Astrocyte (in vitro differentiated cells and primary cell): ENCODE measurements around the gene AQP1. TPM values are rescaled to one million over a fixed set of nuclear protein-coding genes. Genes with fewer than 3 reads are reported as not detected.

ENCODE experiments used
- DNase-seq: peaks from one replicate; pipeline ENCODE4 v3.0.0-alpha.2; 2010; ENCODE audit warnings: low read depth
- FAIRE-seq: peaks from 2 replicates; lab custom pipeline; 2011; peaks lifted over from hg19 to GRCh38; lab: Jason Lieb, UNC
- H2AFZ ChIP-seq: 2 replicates; pipeline ENCODE4 v1.6.0; 2012; ENCODE audit warnings: low read depth, low read length, inconsistent platforms
- H3K27ac ChIP-seq: 2 replicates; pipeline ENCODE4 v1.5.1; 2011; ENCODE audit warnings: low read depth, low read length, inconsistent platforms
- H3K27me3 ChIP-seq: 2 replicates; pipeline ENCODE4 v1.6.0; 2011; ENCODE audit warnings: low read length, inconsistent platforms; ENCODE audit not compliant: insufficient read depth
- H3K36me3 ChIP-seq: 2 replicates; pipeline ENCODE4 v1.5.1; 2011; ENCODE audit warnings: low read length, inconsistent platforms; ENCODE audit not compliant: insufficient read depth
- H3K4me1 ChIP-seq: 2 replicates; pipeline ENCODE4 v1.5.1; 2011; ENCODE audit warnings: low read length, inconsistent platforms; ENCODE audit not compliant: insufficient read depth
- H3K4me2 ChIP-seq: 2 replicates; pipeline ENCODE4 v1.6.0; 2012; ENCODE audit warnings: low read length, inconsistent platforms
- H3K4me3 ChIP-seq: 2 replicates; pipeline ENCODE4 v1.5.1; 2011; ENCODE audit warnings: low read depth, mild to moderate bottlenecking, low read length, inconsistent platforms; ENCODE audit not compliant: insufficient read depth
- H3K79me2 ChIP-seq: 2 replicates; pipeline ENCODE4 v1.6.0; 2012; ENCODE audit warnings: mild to moderate bottlenecking, low read length, inconsistent platforms; ENCODE audit not compliant: insufficient read depth
- H3K9ac ChIP-seq: 2 replicates; pipeline ENCODE4 v1.6.0; 2012; ENCODE audit warnings: mild to moderate bottlenecking, low read length, inconsistent platforms
- H3K9me3 ChIP-seq: 2 replicates; pipeline ENCODE4 v1.5.1; 2012; ENCODE audit warnings: low read depth, mild to moderate bottlenecking, low read length, inconsistent platforms; ENCODE audit not compliant: insufficient read depth
- H4K20me1 ChIP-seq: 2 replicates; pipeline ENCODE4 v1.6.0; 2012; ENCODE audit warnings: low read length, inconsistent platforms; ENCODE audit not compliant: insufficient read depth
- H3K27ac Mint-ChIP-seq: one replicate; pipeline ENCODE4 v1.8.0; 2021; ENCODE audit warnings: mild to moderate bottlenecking, mixed read lengths; ENCODE audit not compliant: unreplicated experiment
- H3K27me3 Mint-ChIP-seq: one replicate; pipeline ENCODE4 v1.8.0; 2021; ENCODE audit warnings: low read depth, mixed read lengths; ENCODE audit not compliant: unreplicated experiment
- H3K36me3 Mint-ChIP-seq: one replicate; pipeline ENCODE4 v1.8.0; 2021; ENCODE audit warnings: low read depth, mixed read lengths; ENCODE audit not compliant: unreplicated experiment
- H3K4me1 Mint-ChIP-seq: one replicate; pipeline ENCODE4 v1.8.0; 2021; ENCODE audit warnings: low read depth, mixed read lengths; ENCODE audit not compliant: unreplicated experiment
- H3K4me3 Mint-ChIP-seq: one replicate; pipeline ENCODE4 v1.8.0; 2021; ENCODE audit warnings: mild to moderate bottlenecking, moderate library complexity, mixed read lengths; ENCODE audit not compliant: unreplicated experiment
- H3K9me3 Mint-ChIP-seq: one replicate; pipeline ENCODE4 v1.8.0; 2021; ENCODE audit warnings: mild to moderate bottlenecking, mixed read lengths; ENCODE audit not compliant: unreplicated experiment
- EZH2 ChIP-seq: IDR thresholded peaks from 2 replicates; pipeline ENCODE4 v1.6.1; 2012; ENCODE audit warnings: mild to moderate bottlenecking, low read length, inconsistent platforms; ENCODE audit not compliant: insufficient read depth
- total RNA-seq: library from RNA; stranded (reverse); gene quantifications from 2 replicates; pipeline ENCODE4 v1.2.1, GENCODE V29; 2021
- TF ChIP-seq, protein P1 (sequence below): IDR thresholded peaks from 2 replicates; pipeline ENCODE4 v1.5.1; 2011; ENCODE audit warnings: low read depth, mild to moderate bottlenecking, inconsistent platforms, low read length, moderate library complexity; ENCODE audit not compliant: insufficient read depth

The AQP1 gene
- total RNA-seq, 1 donor from 2014 or later, result 6.7 TPM

GRCh38 chr7:30971440-30971839 is 59.8 kb downstream of the AQP1 start:
- Mint-ChIP-seq H3K9me3 (no peaks in the 10 kb centered on the region), H3K4me1 (peaks cover 2% of the 10 kb centered on the region), H3K4me3 (no peak overlapping the region), H3K36me3 (no peaks in the 10 kb centered on the region), H3K27me3 (peaks cover 73% of the 10 kb centered on the region), H3K27ac (no peak overlapping the region)
- no peaks in the 10 kb centered on the region for H3K9me3 ChIP-seq
- H2AFZ ChIP-seq, result no peak overlapping the region
- DNase-seq (no peak), FAIRE-seq (no peak)
- no peak overlapping the region for H3K4me3 ChIP-seq
- H3K9ac ChIP-seq, result no peak overlapping the region
- TF ChIP-seq EZH2, result no peak
- TF ChIP-seq, protein P1, sequence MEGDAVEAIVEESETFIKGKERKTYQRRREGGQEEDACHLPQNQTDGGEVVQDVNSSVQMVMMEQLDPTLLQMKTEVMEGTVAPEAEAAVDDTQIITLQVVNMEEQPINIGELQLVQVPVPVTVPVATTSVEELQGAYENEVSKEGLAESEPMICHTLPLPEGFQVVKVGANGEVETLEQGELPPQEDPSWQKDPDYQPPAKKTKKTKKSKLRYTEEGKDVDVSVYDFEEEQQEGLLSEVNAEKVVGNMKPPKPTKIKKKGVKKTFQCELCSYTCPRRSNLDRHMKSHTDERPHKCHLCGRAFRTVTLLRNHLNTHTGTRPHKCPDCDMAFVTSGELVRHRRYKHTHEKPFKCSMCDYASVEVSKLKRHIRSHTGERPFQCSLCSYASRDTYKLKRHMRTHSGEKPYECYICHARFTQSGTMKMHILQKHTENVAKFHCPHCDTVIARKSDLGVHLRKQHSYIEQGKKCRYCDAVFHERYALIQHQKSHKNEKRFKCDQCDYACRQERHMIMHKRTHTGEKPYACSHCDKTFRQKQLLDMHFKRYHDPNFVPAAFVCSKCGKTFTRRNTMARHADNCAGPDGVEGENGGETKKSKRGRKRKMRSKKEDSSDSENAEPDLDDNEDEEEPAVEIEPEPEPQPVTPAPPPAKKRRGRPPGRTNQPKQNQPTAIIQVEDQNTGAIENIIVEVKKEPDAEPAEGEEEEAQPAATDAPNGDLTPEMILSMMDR, result no peak
- H3K27ac ChIP-seq, result no peak overlapping the region
- H3K36me3 ChIP-seq, result no peaks in the 10 kb centered on the region
- peaks cover 48% of the 10 kb centered on the region for H3K27me3 ChIP-seq
- H3K79me2 ChIP-seq, result no peaks in the 10 kb centered on the region
- no peak overlapping the region for H3K4me2 ChIP-seq
- no peaks in the 10 kb centered on the region for H4K20me1 ChIP-seq
- H3K4me1 ChIP-seq, result no peaks in the 10 kb centered on the region

GRCh38 chr7:30971840-30972563 is 60.3 kb downstream of the AQP1 start:
- H2AFZ ChIP-seq, result no peak overlapping the region
- FAIRE-seq (no peak), DNase-seq (no peak)
- TF ChIP-seq EZH2, result no peak
- TF ChIP-seq, protein P1, result no peak
- no peaks in the 10 kb centered on the region for H3K79me2 ChIP-seq
- H3K9me3 ChIP-seq, result no peaks in the 10 kb centered on the region
- H3K4me3 ChIP-seq, result no peak overlapping the region
- H3K4me2 ChIP-seq, result no peak overlapping the region
- peaks cover 49% of the 10 kb centered on the region for H3K27me3 ChIP-seq
- no peaks in the 10 kb centered on the region for H3K9me3 Mint-ChIP-seq
- no peaks in the 10 kb centered on the region for H3K4me1 ChIP-seq
- H3K27ac ChIP-seq, result no peak overlapping the region
- H3K27ac Mint-ChIP-seq, result no peak overlapping the region
- H3K36me3 ChIP-seq, result no peaks in the 10 kb centered on the region
- H4K20me1 ChIP-seq, result no peaks in the 10 kb centered on the region
- H3K4me1 Mint-ChIP-seq, result peaks cover 2% of the 10 kb centered on the region
- no peaks in the 10 kb centered on the region for H3K36me3 Mint-ChIP-seq
- no peak overlapping the region for H3K9ac ChIP-seq
- no peak overlapping the region for H3K4me3 Mint-ChIP-seq
- H3K27me3 Mint-ChIP-seq, result peaks cover 69% of the 10 kb centered on the region

GRCh38 chr7:30973292-30973691 is 61.6 kb downstream of the AQP1 start:
- FAIRE-seq (no peak), DNase-seq (no peak)
- H3K27ac Mint-ChIP-seq, result no peak overlapping the region
- H3K4me1 Mint-ChIP-seq, result peaks cover 2% of the 10 kb centered on the region
- TF ChIP-seq, protein P1, result no peak
- TF ChIP-seq EZH2, result no peak
- no peak overlapping the region for H2AFZ ChIP-seq
- H3K4me1 ChIP-seq, result no peaks in the 10 kb centered on the region
- no peaks in the 10 kb centered on the region for H3K9me3 ChIP-seq
- no peaks in the 10 kb centered on the region for H3K36me3 ChIP-seq
- H3K4me2 ChIP-seq, result no peak overlapping the region
- H3K4me3 ChIP-seq, result no peak overlapping the region
- no peak overlapping the region for H3K27ac ChIP-seq
- no peaks in the 10 kb centered on the region for H3K79me2 ChIP-seq
- peaks cover 69% of the 10 kb centered on the region for H3K27me3 Mint-ChIP-seq
- H3K9ac ChIP-seq, result no peak overlapping the region
- H3K9me3 Mint-ChIP-seq, result no peaks in the 10 kb centered on the region
- peaks cover 52% of the 10 kb centered on the region for H3K27me3 ChIP-seq
- peaks cover 5% of the 10 kb centered on the region for H4K20me1 ChIP-seq
- no peak overlapping the region for H3K4me3 Mint-ChIP-seq
- peaks cover 3% of the 10 kb centered on the region for H3K36me3 Mint-ChIP-seq
